Skeletal muscle tissue (tissue), 4 donors: ENCODE results near the gene MSI2. TPM values are rescaled to one million over a fixed set of nuclear protein-coding genes. Genes with fewer than 3 reads are reported as not detected.
"Not testable (repeated sequence)": the region's sequence is repeated elsewhere in the genome, so short reads cannot be mapped to it uniquely, and the experiment has no call there.

Experiments
- H3K27ac ChIP-seq: one replicate; pipeline ENCODE4 v1.7.0; 2013; ENCODE audit warnings: mild to moderate bottlenecking, low read depth, low read length, inconsistent platforms
- H3K27me3 ChIP-seq, 3 donors: one replicate each; pipeline ENCODE4 v1.7.0; 2013; ENCODE audit warnings: low read length in 3 of 3; ENCODE audit not compliant: control insufficient read depth in 3 of 3, insufficient read depth in 3 of 3
- H3K36me3 ChIP-seq, 3 donors: one replicate each; pipeline ENCODE4 v1.7.0; 2013; ENCODE audit warnings: low read length in 3 of 3; ENCODE audit not compliant: control insufficient read depth in 3 of 3, insufficient read depth in 3 of 3
- H3K4me1 ChIP-seq, 3 donors: one replicate each; pipeline ENCODE4 v1.7.0; 2013; ENCODE audit warnings: low read length in 3 of 3, mild to moderate bottlenecking in 3 of 3; ENCODE audit not compliant: control insufficient read depth in 3 of 3, insufficient read depth in 3 of 3
- H3K4me3 ChIP-seq, 3 donors: one replicate each; pipeline ENCODE4 v1.7.0; 2013; ENCODE audit warnings: low read length in 3 of 3
- H3K9ac ChIP-seq, 3 donors: one replicate each; pipeline ENCODE4 v1.7.0; 2013; ENCODE audit warnings: low read length in 3 of 3, mild to moderate bottlenecking in 3 of 3, moderate library complexity in 2 of 3, low read depth in 1 of 3
- H3K9me3 ChIP-seq, 3 donors: one replicate each; pipeline ENCODE4 v1.7.0; 2013; ENCODE audit warnings: low read length in 3 of 3; ENCODE audit not compliant: control insufficient read depth in 3 of 3
- total RNA-seq: library from RNA; depleted of rRNA; stranded (reverse); fragments of >200 nt; gene quantifications from one replicate; pipeline ENCODE4 v1.2.3, GENCODE V29; 2014
- donor health status: Osteomylitis.

The MSI2 gene
- total RNA-seq, 1 donor from 2014 or later: 20.4 TPM

- H3K27ac ChIP-seq, H3K36me3 ChIP-seq, H3K9ac ChIP-seq, H3K9me3 ChIP-seq, H3K4me3 ChIP-seq, H3K4me1 ChIP-seq, H3K27me3 ChIP-seq: not testable (repeated sequence)
Observed at GRCh38 chr17:57222422-57222821, 33.9 kb upstream of the MSI2 start.

- Histone ChIP-seq H3K9ac (no peak overlapping the region), H3K27me3 (no peaks in the 10 kb centered on the region), H3K4me1 (no peaks in the 10 kb centered on the region), H3K36me3 (no peaks in the 10 kb centered on the region), H3K9me3 (peaks cover 0 to 3% (median 0%) of the 10 kb centered on the region in 3 donors), H3K4me3 (no peak overlapping the region), H3K27ac (no peak overlapping the region)
Observed at GRCh38 chr17:57225127-57225526, 31.2 kb upstream of the MSI2 start.

- H3K9me3 ChIP-seq: no peaks in the 10 kb centered on the region
- no peak overlapping the region for H3K27ac ChIP-seq
- no peak overlapping the region for H3K9ac ChIP-seq
- no peaks in the 10 kb centered on the region for H3K4me1 ChIP-seq
- H3K27me3 ChIP-seq: peaks cover 0 to under 1% (median 0%) of the 10 kb centered on the region in 3 donors
- no peak overlapping the region for H3K4me3 ChIP-seq
- no peaks in the 10 kb centered on the region for H3K36me3 ChIP-seq
Observed at GRCh38 chr17:57226793-57227192, 29.5 kb upstream of the MSI2 start.

GRCh38 chr17:57228911-57229310, 27.4 kb upstream of the MSI2 start:
- H3K4me3 ChIP-seq: no peak overlapping the region
- no peak overlapping the region for H3K9ac ChIP-seq
- H3K27me3 ChIP-seq: peaks cover 0 to 5% (median 0%) of the 10 kb centered on the region in 3 donors
- H3K27ac ChIP-seq: no peak overlapping the region
- no peaks in the 10 kb centered on the region for H3K9me3 ChIP-seq
- no peaks in the 10 kb centered on the region for H3K4me1 ChIP-seq
- H3K36me3 ChIP-seq: no peaks in the 10 kb centered on the region

- Histone ChIP-seq H3K4me1 (no peaks in the 10 kb centered on the region), H3K4me3 (no peak overlapping the region), H3K9me3 (no peaks in the 10 kb centered on the region), H3K36me3 (no peaks in the 10 kb centered on the region), H3K27me3 (peaks cover 0 to 8% (median 0%) of the 10 kb centered on the region in 3 donors), H3K27ac (no peak overlapping the region), H3K9ac (no peak overlapping the region)
Observed at GRCh38 chr17:57234061-57234738, 22.1 kb upstream of the MSI2 start.

GRCh38 chr17:57234739-57235092, 21.6 kb upstream of the MSI2 start:
- no peaks in the 10 kb centered on the region for H3K9me3 ChIP-seq
- no peaks in the 10 kb centered on the region for H3K4me1 ChIP-seq
- H3K27ac ChIP-seq: no peak overlapping the region
- H3K36me3 ChIP-seq: no peaks in the 10 kb centered on the region
- no peak overlapping the region for H3K4me3 ChIP-seq
- H3K9ac ChIP-seq: no peak overlapping the region
- peaks cover 0 to 8% (median 0%) of the 10 kb centered on the region in 3 donors for H3K27me3 ChIP-seq

- no peak overlapping the region for H3K9ac ChIP-seq
- H3K27me3 ChIP-seq: peaks cover 0 to 8% (median 0%) of the 10 kb centered on the region in 3 donors
- H3K9me3 ChIP-seq: no peaks in the 10 kb centered on the region
- H3K4me1 ChIP-seq: no peaks in the 10 kb centered on the region
- no peaks in the 10 kb centered on the region for H3K36me3 ChIP-seq
- no peak overlapping the region for H3K4me3 ChIP-seq
- H3K27ac ChIP-seq: no peak overlapping the region
Observed at GRCh38 chr17:57235124-57235523, 21.2 kb upstream of the MSI2 start.

GRCh38 chr17:57236686-57237299, 19.5 kb upstream of the MSI2 start:
- Histone ChIP-seq H3K36me3 (no peaks in the 10 kb centered on the region), H3K27me3 (peaks cover 0 to 8% (median 0%) of the 10 kb centered on the region in 3 donors), H3K9ac (no peak overlapping the region), H3K4me3 (no peak overlapping the region), H3K9me3 (no peaks in the 10 kb centered on the region), H3K4me1 (peaks cover under 1 to 5% (median under 1%) of the 10 kb centered on the region in 3 donors), H3K27ac (no peak overlapping the region)

- H3K27me3 ChIP-seq: peaks cover 0 to 4% (median 0%) of the 10 kb centered on the region in 3 donors
- peaks cover 12 to 22% (median 13%) of the 10 kb centered on the region in 3 donors for H3K4me1 ChIP-seq
- H3K9ac ChIP-seq: no peak overlapping the region
Observed at GRCh38 chr17:57240648-57241047, 15.7 kb upstream of the MSI2 start.

GRCh38 chr17:57242148-57242547, 14.2 kb upstream of the MSI2 start:
- Histone ChIP-seq H3K36me3 (no peaks in the 10 kb centered on the region), H3K9me3 (no peaks in the 10 kb centered on the region), H3K27ac (peak overlapping the region; percentile 57), H3K4me1 (peaks cover 12 to 22% (median 13%) of the 10 kb centered on the region in 3 donors), H3K27me3 (no peaks in the 10 kb centered on the region), H3K4me3 (no peak overlapping the region), H3K9ac (peak overlapping the region in 1 of 3 donors; percentile 58)

More at GRCh38 chr17:57240648-57241047, 15.7 kb upstream of the MSI2 start:
- H3K36me3 ChIP-seq: no peaks in the 10 kb centered on the region
- no peaks in the 10 kb centered on the region for H3K9me3 ChIP-seq
- no peak overlapping the region for H3K4me3 ChIP-seq
- H3K27ac ChIP-seq: no peak overlapping the region
